H1 (cell line): ENCODE results near the gene IL22RA2. TPM values are rescaled to one million over a fixed set of nuclear protein-coding genes. Genes with fewer than 3 reads are reported as not detected.

Experiments used
- CTCF ChIA-PET: fragments of 300-600 bp; sonication (Branson Sonifier 250); formaldehyde crosslinking; loops from one replicate; lab custom pipeline; 2021; ENCODE audit not compliant: partially characterized antibody; lab: Charles Lee
- POLR2A ChIA-PET: fragments of 300-600 bp; sonication (Branson Sonifier 250); formaldehyde crosslinking; loops from one replicate; lab custom pipeline; 2021; ENCODE audit warnings: inconsistent platforms; ENCODE audit not compliant: partially characterized antibody; lab: Charles Lee
- DNase-seq, 2 experiments: peaks; one replicate each; pipeline versions ENCODE4 v3.0.0 to v3.0.0-alpha.2; 2010 to 2022; ENCODE audit warnings: low spot score in 2 of 2, low read depth in 1 of 2, mixed read lengths in 1 of 2
- FAIRE-seq: peaks from 2 replicates; lab custom pipeline; 2011; peaks lifted over from hg19 to GRCh38; lab: Jason Lieb, UNC
- H2AFZ ChIP-seq: 2 replicates; pipeline ENCODE4 v1.8.1; 2012; ENCODE audit warnings: low read length, inconsistent platforms
- H2AK5ac ChIP-seq: 2 replicates; pipeline ENCODE4 v1.6.1; 2013; ENCODE audit warnings: low read depth, low read length
- H2BK120ac ChIP-seq: replicated peaks from 2 replicates; pipeline ENCODE3; 2013; ENCODE audit warnings: low read depth, low read length, inconsistent platforms
- H2BK12ac ChIP-seq: 2 replicates; pipeline ENCODE4 v1.6.1; 2013; ENCODE audit warnings: low read depth, low read length
- H2BK15ac ChIP-seq: 2 replicates; pipeline ENCODE4 v1.6.1; 2013; ENCODE audit warnings: low read length
- H2BK20ac ChIP-seq: 2 replicates; pipeline ENCODE4 v1.6.1; 2013; ENCODE audit warnings: low read length
- H2BK5ac ChIP-seq: 2 replicates; pipeline ENCODE4 v1.6.1; 2013; ENCODE audit warnings: low read depth, low read length
- H3K14ac ChIP-seq: 2 replicates; pipeline ENCODE4 v1.6.1; 2013; ENCODE audit warnings: inconsistent platforms; ENCODE audit not compliant: insufficient read length
- H3K18ac ChIP-seq: 2 replicates; pipeline ENCODE4 v1.6.1; 2013; ENCODE audit warnings: low read length; ENCODE audit errors: extremely low read depth
- H3K23ac ChIP-seq: 2 replicates; pipeline ENCODE4 v1.6.1; 2013; ENCODE audit warnings: inconsistent platforms; ENCODE audit not compliant: insufficient read length
- H3K23me2 ChIP-seq: 2 replicates; pipeline ENCODE4 v1.6.1; 2013; ENCODE audit warnings: low read depth, low read length
- H3K27ac ChIP-seq: 2 replicates; pipeline ENCODE4 v1.6.1; 2011; ENCODE audit warnings: low read depth, low read length, inconsistent platforms
- H3K27me3 ChIP-seq, 4 experiments: replicated peaks in 1 of 4; 1 replicate in 1 of 4; 2 replicates in 3 of 4; pipeline versions ENCODE4 v1.6.1 to v1.8.1; 2011 to 2013; ENCODE audit warnings: low read length in 3 of 4, mild to moderate bottlenecking in 3 of 4, inconsistent platforms in 2 of 4, mixed read lengths in 2 of 4, moderate library complexity in 1 of 4; ENCODE audit not compliant: control insufficient read depth in 3 of 4, insufficient read depth in 3 of 4; ENCODE audit errors: extremely low read depth in 1 of 4
- H3K36me3 ChIP-seq, 4 experiments: 2 replicates each; pipeline versions ENCODE4 v1.6.1 to v1.8.1; 2011 to 2013; ENCODE audit warnings: mild to moderate bottlenecking in 4 of 4, low read length in 3 of 4, moderate library complexity in 2 of 4, control low read depth in 1 of 4, inconsistent platforms in 1 of 4; ENCODE audit not compliant: insufficient read depth in 4 of 4, control insufficient read depth in 2 of 4
- H3K4ac ChIP-seq: replicated peaks from 2 replicates; pipeline ENCODE3; 2013; ENCODE audit warnings: low read length, low read depth, mixed read lengths, inconsistent platforms; ENCODE audit not compliant: insufficient read length
- H3K4me1 ChIP-seq, 4 experiments: replicated peaks in 1 of 4; 1 replicate in 1 of 4; 2 replicates in 3 of 4; pipeline versions ENCODE4 v1.6.1 to v1.8.1; 2011 to 2013; ENCODE audit warnings: low read length in 3 of 4, inconsistent platforms in 2 of 4, mixed read lengths in 1 of 4; ENCODE audit not compliant: insufficient read depth in 4 of 4, control insufficient read depth in 3 of 4
- H3K4me2 ChIP-seq, 2 experiments: 2 replicates each; pipeline versions ENCODE4 v1.6.1 to v1.8.1; 2011 to 2013; ENCODE audit warnings: low read depth in 2 of 2, low read length in 2 of 2, control low read depth in 1 of 2, inconsistent platforms in 1 of 2, mild to moderate bottlenecking in 1 of 2; ENCODE audit not compliant: insufficient read depth in 1 of 2
- H3K4me3 ChIP-seq, 4 experiments: fragments of 200-600, 300-600 bp in 1 of 4; sonication (generic), shearing (Covaris generic), sonication (Bioruptor Twin) in 1 of 4; 2 replicates each; pipeline versions ENCODE4 v1.5.1 to v1.8.1; 2011 to 2016; ENCODE audit warnings: low read length in 4 of 4, low read depth in 3 of 4, control low read depth in 2 of 4, inconsistent platforms in 2 of 4, mild to moderate bottlenecking in 2 of 4, mixed read lengths in 1 of 4, moderate library complexity in 1 of 4; ENCODE audit not compliant: insufficient read depth in 2 of 4; ENCODE audit errors: extremely low read depth in 1 of 4
- H3K56ac ChIP-seq: replicated peaks from 2 replicates; pipeline ENCODE3; 2013; ENCODE audit warnings: low read depth, mild to moderate bottlenecking, mixed read lengths, low read length, inconsistent platforms; ENCODE audit not compliant: insufficient read length
- H3K79me1 ChIP-seq: 2 replicates; pipeline ENCODE4 v1.6.1; 2013; ENCODE audit warnings: low read depth, low read length, control low read depth
- H3K79me2 ChIP-seq, 2 experiments: 2 replicates each; pipeline versions ENCODE4 v1.6.1 to v1.8.1; 2012 to 2013; ENCODE audit warnings: low read length in 2 of 2, mild to moderate bottlenecking in 2 of 2, inconsistent platforms in 1 of 2; ENCODE audit not compliant: insufficient read depth in 2 of 2, control insufficient read depth in 1 of 2
- H3K9ac ChIP-seq, 4 experiments: replicated peaks in 1 of 4; 1 replicate in 1 of 4; 2 replicates in 3 of 4; pipeline versions ENCODE4 v1.6.1 to v1.8.1; 2011 to 2013; ENCODE audit warnings: low read depth in 3 of 4, low read length in 3 of 4, control low read depth in 2 of 4, mild to moderate bottlenecking in 2 of 4, moderate library complexity in 2 of 4, inconsistent platforms in 1 of 4; ENCODE audit errors: extremely low read depth in 1 of 4
- H3K9me3 ChIP-seq, 2 experiments: 2 replicates each; pipeline versions ENCODE4 v1.6.1 to v1.8.1; 2012 to 2013; ENCODE audit warnings: mild to moderate bottlenecking in 2 of 2, moderate library complexity in 2 of 2, control low read depth in 1 of 2, inconsistent platforms in 1 of 2, low read depth in 1 of 2, low read length in 1 of 2, mixed read lengths in 1 of 2; ENCODE audit not compliant: insufficient read depth in 2 of 2
- H4K20me1 ChIP-seq, 2 experiments: replicated peaks in 1 of 2; 2 replicates each; pipeline versions ENCODE3 to v1.8.1; 2011 to 2013; ENCODE audit warnings: inconsistent platforms in 2 of 2, low read length in 2 of 2, mild to moderate bottlenecking in 1 of 2; ENCODE audit not compliant: insufficient read depth in 2 of 2, control insufficient read depth in 1 of 2
- H4K5ac ChIP-seq: 2 replicates; pipeline ENCODE4 v1.6.1; 2013; ENCODE audit warnings: low read length, low read depth, mixed read lengths, inconsistent platforms; ENCODE audit not compliant: insufficient read length
- H4K8ac ChIP-seq: 2 replicates; pipeline ENCODE4 v1.8.0; 2013; ENCODE audit warnings: mild to moderate bottlenecking, moderate library complexity, low read length, inconsistent platforms; ENCODE audit not compliant: insufficient read depth; ENCODE audit errors: extremely low read depth
- H4K91ac ChIP-seq: replicated peaks from 2 replicates; pipeline ENCODE3; 2013; ENCODE audit warnings: low read length, mixed read lengths, inconsistent platforms; ENCODE audit not compliant: insufficient read length
- CREB1 ChIP-seq: IDR thresholded peaks from 2 replicates; pipeline ENCODE4 v1.6.1; 2012; ENCODE audit warnings: inconsistent platforms
- EZH2 ChIP-seq: fragments of 200-600 bp; sonication (generic); IDR thresholded peaks from 2 replicates; pipeline ENCODE4 v1.7.1; 2012; ENCODE audit warnings: low read depth, mild to moderate bottlenecking, moderate library complexity, low read length, inconsistent platforms; ENCODE audit not compliant: severe bottlenecking
- RNF2 ChIP-seq: fragments of 200-900, 300-1000 bp; sonication (generic); IDR thresholded peaks from 2 replicates; pipeline ENCODE4 v1.7.1; 2016; ENCODE audit warnings: borderline replicate concordance, low read depth, mild to moderate bottlenecking, antibody characterized with exemption, low read length; ENCODE audit not compliant: poor library complexity, severe bottlenecking; ENCODE audit errors: missing control alignments
- TAF1 ChIP-seq: IDR thresholded peaks from 2 replicates; pipeline ENCODE4 v1.6.1; 2011; ENCODE audit warnings: mild to moderate bottlenecking, low read depth, low read length
- TEAD4 ChIP-seq: IDR thresholded peaks from 2 replicates; pipeline ENCODE4 v1.6.1; 2012; ENCODE audit warnings: low read depth, low read length, inconsistent platforms, mixed read lengths
- WGBS, 2 experiments: shearing (Covaris generic) in 1 of 2; methylation state at CpG; one replicate each; pipeline versions ENCODE4 v1.1.6 to v1.1.7; 2013 to 2015; ENCODE audit warnings: low lambda C conversion rate in 2 of 2, mixed read lengths in 2 of 2, inconsistent platforms in 1 of 2, low coverage in 1 of 2, missing lambda C conversion rate in 1 of 2; ENCODE audit not compliant: insufficient replicate concordance in 2 of 2, insufficient coverage in 1 of 2, insufficient read length in 1 of 2; ENCODE audit errors: extremely low coverage in 1 of 2, missing lambda C conversion rate in 1 of 2; 5-methylcytosine and 5-hydroxymethylcytosine counted together
- polyA plus RNA-seq, 7 experiments: library from polyadenylated mRNA; depleted of rRNA in 3 of 7; stranded (reverse) in 5 of 7; unstranded in 2 of 7; fragments of >200 nt in 5 of 7; fragments of 200-250 nt in 2 of 7; gene quantifications; 1 replicate in 5 of 7; 2 replicates in 1 of 7; 4 replicates in 1 of 7; pipeline versions ENCODE4 v1.2.1 to v1.2.3, GENCODE V29; 2011 to 2013; ENCODE audit warnings: missing spikeins in 2 of 7, mixed read lengths in 2 of 7
- total RNA-seq: library from RNA; stranded (reverse); fragmentation: NEBNext Ultra II Directional; extraction: Animal tissue kit (Norgen Biotek cat#: 25700); gene quantifications from 2 replicates; pipeline ENCODE4 v1.2.1, GENCODE V29; 2021

IL22RA2 gene
- total and polyA plus RNA-seq, 2 of the 8 experiments (the other 6 are each of a cell fraction or from before 2014, with no cell fraction given) = not detected

GRCh38 chr6:137193256-137194070 is 20.0 kb upstream of the IL22RA2 start:
- no peaks in the 10 kb centered on the region for H3K79me2 ChIP-seq
- no peak for DNase-seq
- no peaks in the 10 kb centered on the region for H4K20me1 ChIP-seq
- H4K91ac ChIP-seq = no peak overlapping the region
- no peak overlapping the region for H2BK120ac ChIP-seq
- H3K18ac ChIP-seq = no peak overlapping the region
- no peaks in the 10 kb centered on the region for H3K23me2 ChIP-seq
- H2AK5ac ChIP-seq = no peak overlapping the region
- H3K4me3 ChIP-seq = no peak overlapping the region
- ChIA-PET CTCF (interaction anchor here (0.5 to 1.4 kb wide), 5 partner anchors 11 to 305 kb away, joined by 3 to 4 read pairs (median 3); no protein-coding TSS in a partner anchor), POLR2A (no interaction called here)
- no peak overlapping the region for H2BK20ac ChIP-seq
- no peak overlapping the region for H3K4ac ChIP-seq
- H4K5ac ChIP-seq = no peak overlapping the region
- no peak overlapping the region for H3K4me2 ChIP-seq
- no peak overlapping the region for H4K8ac ChIP-seq
- no peaks in the 10 kb centered on the region for H3K27me3 ChIP-seq
- H3K36me3 ChIP-seq = peaks cover 0 to 12% (median 5%) of the 10 kb centered on the region in 4 experiments; a peak in 4 of 8 replicates
- H3K23ac ChIP-seq = no peak overlapping the region
- H3K27ac ChIP-seq = no peak overlapping the region
- H2BK12ac ChIP-seq = no peak overlapping the region
- peaks cover 19 to 25% of the 10 kb centered on the region in 2 experiments for H3K9me3 ChIP-seq
- H3K9ac ChIP-seq = no peak overlapping the region
- H3K14ac ChIP-seq = no peak overlapping the region
- H2BK15ac ChIP-seq = no peak overlapping the region
- 94% methylated on average over 5 of the region's 5 CpGs; no CpG with 5 or more reads in 1 of the 2 experiments for WGBS, 2 experiments
- no peaks in the 10 kb centered on the region for H3K79me1 ChIP-seq
- no peak overlapping the region for H3K56ac ChIP-seq
- no peak overlapping the region for H2AFZ ChIP-seq
- no peak for FAIRE-seq
- TF ChIP-seq RNF2 = no peak
- TF ChIP-seq CREB1 = no peak
- TF ChIP-seq TEAD4 = no peak
- no peak for TF ChIP-seq TAF1
- TF ChIP-seq EZH2 = no peak
- no peaks in the 10 kb centered on the region for H3K4me1 ChIP-seq
- no peak overlapping the region for H2BK5ac ChIP-seq
